Ishikawa (cell line): ENCODE data around the gene TBPL1.

Experiments used
- CEBPB ChIP-seq: IDR thresholded peaks from 2 replicates; pipeline ENCODE4 v1.6.1; 2012
- CREB1 ChIP-seq: IDR thresholded peaks from 2 replicates; pipeline ENCODE4 v1.6.1; 2012; ENCODE audit warnings: low read depth
- EGR1 ChIP-seq: IDR thresholded peaks from 2 replicates; pipeline ENCODE4 v1.6.1; 2012
- EP300 ChIP-seq: IDR thresholded peaks from 2 replicates; pipeline ENCODE4 v1.6.1; 2012; ENCODE audit warnings: borderline replicate concordance
- FOXM1 ChIP-seq: IDR thresholded peaks from 2 replicates; pipeline ENCODE4 v1.6.1; 2012; ENCODE audit warnings: low read depth, borderline replicate concordance
- NFIC ChIP-seq: IDR thresholded peaks from 2 replicates; pipeline ENCODE4 v1.6.1; 2012
- RAD21 ChIP-seq: IDR thresholded peaks from 2 replicates; pipeline ENCODE4 v1.6.1; 2012; ENCODE audit warnings: low read depth
- REST ChIP-seq: IDR thresholded peaks from 2 replicates; pipeline ENCODE4 v1.6.1; 2012; ENCODE audit warnings: low read depth, mild to moderate bottlenecking
- TAF1 ChIP-seq: IDR thresholded peaks from 2 replicates; pipeline ENCODE4 v1.6.1; 2012; ENCODE audit warnings: low read depth, mild to moderate bottlenecking
- TCF12 ChIP-seq: IDR thresholded peaks from 2 replicates; pipeline ENCODE4 v1.6.1; 2012; ENCODE audit warnings: low read depth
- TEAD4 ChIP-seq: IDR thresholded peaks from 2 replicates; pipeline ENCODE4 v1.6.1; 2012
- YY1 ChIP-seq: IDR thresholded peaks from 2 replicates; pipeline ENCODE4 v1.6.1; 2012; ENCODE audit warnings: low read depth
- ZBTB7A ChIP-seq: IDR thresholded peaks from 2 replicates; pipeline ENCODE4 v1.6.1; 2012; ENCODE audit warnings: low read depth
- TF ChIP-seq, protein P1 (sequence below): IDR thresholded peaks from 2 replicates; pipeline ENCODE4 v1.6.1; 2012
- TF ChIP-seq, protein P2 (sequence below): IDR thresholded peaks from 2 replicates; pipeline ENCODE4 v1.6.1; 2012

The TBPL1 gene

DNA sequence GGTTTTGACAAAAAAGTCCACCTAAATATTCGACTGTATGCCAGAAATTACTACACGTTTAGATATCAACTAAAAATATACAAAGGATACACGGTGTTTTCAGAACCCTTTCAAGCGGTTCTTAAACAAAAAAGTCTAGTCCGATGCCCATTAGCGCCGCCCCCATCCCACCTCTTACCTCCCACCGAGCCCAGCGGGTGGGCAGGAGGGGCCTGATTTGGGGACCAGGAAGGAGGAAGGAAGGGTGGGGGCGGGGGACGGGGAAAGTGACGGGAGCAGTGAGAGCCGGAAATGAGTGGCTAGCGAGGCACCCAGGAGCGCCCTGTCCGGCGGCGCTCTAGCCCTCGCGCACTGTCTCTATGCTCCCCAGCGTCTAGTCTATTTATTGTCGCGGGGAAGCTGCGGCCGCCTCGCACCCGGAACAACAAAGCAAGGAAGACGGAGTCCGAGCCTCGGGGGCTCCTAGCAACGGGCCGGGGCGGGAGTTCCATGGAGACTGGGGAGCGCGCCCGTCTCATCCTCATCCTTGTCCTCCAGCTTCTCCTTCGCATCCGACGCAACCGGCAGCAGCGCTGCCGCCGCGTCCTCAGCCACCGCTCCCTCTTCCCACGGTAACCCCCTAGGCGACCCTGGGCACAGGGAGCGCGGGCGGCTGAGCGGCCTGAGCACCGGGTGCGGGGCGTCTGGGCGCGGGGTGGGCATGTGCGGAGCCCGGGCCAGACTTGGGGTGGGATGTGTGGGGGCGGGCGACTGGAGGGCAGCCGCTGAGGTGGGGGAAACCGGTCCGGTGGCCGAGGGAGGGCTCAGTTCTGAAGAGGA lies at the start of gene TBPL1:
TBPL1 (plus strand) TSS at position 410 of the 819 bp plus-strand sequence. CDS start 26,902 bp downstream, outside the sequence.
- TF ChIP-seq, protein P1, sequence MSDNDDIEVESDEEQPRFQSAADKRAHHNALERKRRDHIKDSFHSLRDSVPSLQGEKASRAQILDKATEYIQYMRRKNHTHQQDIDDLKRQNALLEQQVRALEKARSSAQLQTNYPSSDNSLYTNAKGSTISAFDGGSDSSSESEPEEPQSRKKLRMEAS, result peak; percentile 55
- peak; percentile 47; the same call in 1 of the 2 replicates for TF ChIP-seq ZBTB7A
- TF ChIP-seq, protein P2, sequence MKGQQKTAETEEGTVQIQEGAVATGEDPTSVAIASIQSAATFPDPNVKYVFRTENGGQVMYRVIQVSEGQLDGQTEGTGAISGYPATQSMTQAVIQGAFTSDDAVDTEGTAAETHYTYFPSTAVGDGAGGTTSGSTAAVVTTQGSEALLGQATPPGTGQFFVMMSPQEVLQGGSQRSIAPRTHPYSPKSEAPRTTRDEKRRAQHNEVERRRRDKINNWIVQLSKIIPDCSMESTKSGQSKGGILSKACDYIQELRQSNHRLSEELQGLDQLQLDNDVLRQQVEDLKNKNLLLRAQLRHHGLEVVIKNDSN, result no peak; the same call in 1 of the 2 replicates
- TF ChIP-seq TEAD4, result peak; percentile 50
- TF ChIP-seq TCF12, result 0 out of 2 replicates have a peak, but pooled peaks have one; percentile 79
- TF ChIP-seq REST, result no peak
- peak; percentile 81 for TF ChIP-seq TAF1
- no peak for TF ChIP-seq NFIC
- no peak for TF ChIP-seq CREB1
- TF ChIP-seq EGR1, result no peak; the same call in 1 of the 2 replicates
- TF ChIP-seq RAD21, result no peak
- no peak; the same call in 1 of the 2 replicates for TF ChIP-seq YY1
- TF ChIP-seq FOXM1, result no peak
- no peak for TF ChIP-seq CEBPB
- TF ChIP-seq EP300, result 0 out of 2 replicates have a peak, but pooled peaks have one; percentile 22

DNA sequence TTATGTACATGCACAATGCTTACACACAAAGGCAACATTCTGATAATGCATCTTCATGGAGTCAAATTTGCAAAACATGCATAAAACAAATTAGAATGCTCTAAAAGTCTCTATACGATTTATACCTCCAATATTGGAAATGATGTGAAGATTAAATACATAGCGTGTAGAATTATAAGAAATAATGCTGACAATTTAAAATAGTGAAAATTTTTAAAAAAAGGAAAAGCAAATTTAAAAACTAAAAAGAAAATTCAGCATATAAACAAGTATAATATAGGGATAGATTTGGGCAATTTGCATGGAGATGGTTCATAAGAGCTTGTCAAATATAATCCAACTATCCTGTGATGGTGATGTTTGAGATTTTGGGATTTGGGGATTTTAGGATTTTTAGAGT lies 49.2 kb upstream of the TBPL1 start:
- TF ChIP-seq YY1 (no peak), FOXM1 (no peak), NFIC (no peak), RAD21 (no peak), ZBTB7A (no peak)

DNA sequence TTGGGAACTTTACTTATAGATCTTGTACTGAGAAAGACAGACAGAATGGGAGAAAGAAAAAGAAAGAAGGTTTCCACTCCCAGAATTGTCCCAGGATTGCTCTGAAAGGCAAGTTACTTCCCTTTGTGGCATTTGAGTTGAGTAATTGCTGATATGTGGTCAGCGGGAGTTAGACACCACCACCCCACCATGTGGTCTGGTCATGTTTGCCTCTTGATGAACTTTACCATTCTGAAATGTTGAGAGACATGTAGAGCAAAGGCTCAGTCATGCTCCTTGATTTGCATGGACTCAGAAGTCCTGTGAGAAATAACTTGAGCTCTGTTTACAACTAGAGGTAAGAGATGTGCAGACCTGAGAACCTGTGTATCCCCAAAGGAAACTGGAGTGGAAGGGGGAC lies 47.0 kb upstream of the TBPL1 start:
- no peak for TF ChIP-seq EGR1
- TF ChIP-seq FOXM1, result no peak
- no peak for TF ChIP-seq YY1
- no peak for TF ChIP-seq TAF1
- no peak for TF ChIP-seq TCF12
- no peak for TF ChIP-seq CREB1
- TF ChIP-seq NFIC, result no peak
- no peak for TF ChIP-seq REST
- TF ChIP-seq, protein P1, result no peak
- no peak for TF ChIP-seq CEBPB
- TF ChIP-seq TEAD4, result no peak
- no peak for TF ChIP-seq RAD21
- no peak for TF ChIP-seq ZBTB7A
- TF ChIP-seq, protein P2, result no peak
- no peak for TF ChIP-seq EP300

- TF ChIP-seq TEAD4, result peak; percentile 3; the same call in 1 of the 2 replicates
- no peak for TF ChIP-seq TAF1
- TF ChIP-seq RAD21, result peak; percentile 97
Measured at GRCh38 chr6:133916650-133917151, 36.3 kb upstream of the TBPL1 start.

DNA sequence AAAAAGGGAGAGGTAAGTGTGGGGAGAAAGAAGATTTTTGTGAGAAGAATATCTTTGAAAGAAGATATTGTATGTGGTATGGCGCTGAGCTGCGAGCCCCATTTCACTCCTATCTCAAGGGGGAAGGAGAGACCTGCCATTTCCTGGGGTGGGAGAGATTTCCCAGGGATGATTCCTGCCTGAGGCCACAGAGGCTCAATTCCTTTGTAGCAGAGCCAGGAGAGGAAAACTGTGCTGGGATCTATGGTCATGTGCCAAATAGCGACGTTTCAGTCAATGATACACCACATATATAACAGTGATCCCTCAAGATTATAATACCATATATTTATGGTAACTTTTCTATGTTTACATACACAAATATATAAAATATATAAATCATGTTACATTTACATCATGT lies 35.2 kb upstream of the TBPL1 start:
- TF ChIP-seq REST (no peak), EGR1 (no peak), TEAD4 (no peak), EP300 (no peak), CREB1 (no peak)
- TF ChIP-seq, protein P2, result no peak
